Nephron progenitor cell (in vitro differentiated cells): ENCODE results near the gene LRBA.

Experiments used
- DNase-seq: peaks from one replicate; pipeline ENCODE4 v3.0.0; 2021
- H3K27ac Mint-ChIP-seq: 2 replicates; pipeline ENCODE4 v1.8.0; 2021; ENCODE audit warnings: mild to moderate bottlenecking, moderate library complexity, mixed read lengths
- H3K27me3 Mint-ChIP-seq: 2 replicates; pipeline ENCODE4 v1.8.0; 2021; ENCODE audit warnings: mild to moderate bottlenecking, low read depth, mixed read lengths; ENCODE audit not compliant: poor library complexity
- H3K36me3 Mint-ChIP-seq: 2 replicates; pipeline ENCODE4 v1.8.0; 2021; ENCODE audit warnings: low read depth, mixed read lengths
- H3K4me1 Mint-ChIP-seq: 2 replicates; pipeline ENCODE4 v1.8.0; 2021; ENCODE audit warnings: mixed read lengths
- H3K4me3 Mint-ChIP-seq: 2 replicates; pipeline ENCODE4 v1.8.0; 2021; ENCODE audit warnings: mild to moderate bottlenecking, moderate library complexity, mixed read lengths
- H3K9me3 Mint-ChIP-seq: 2 replicates; pipeline ENCODE4 v1.8.0; 2021; ENCODE audit warnings: mild to moderate bottlenecking, moderate library complexity, mixed read lengths
- CTCF ChIP-seq: fragments of 200-600 bp; sonication (generic); IDR thresholded peaks from 2 replicates; pipeline ENCODE4 v1.5.0; 2021; ENCODE audit warnings: antibody characterized with exemption

Gene LRBA

GRCh38 chr4:150987204-150987603, 27.9 kb downstream of the LRBA start:
- no peaks in the 10 kb centered on the region for H3K4me1 Mint-ChIP-seq
- DNase-seq: no peak
- no peaks in the 10 kb centered on the region for H3K27me3 Mint-ChIP-seq
- no peak overlapping the region for H3K27ac Mint-ChIP-seq
- peaks cover 28% of the 10 kb centered on the region for H3K36me3 Mint-ChIP-seq
- no peak for TF ChIP-seq CTCF
- H3K4me3 Mint-ChIP-seq: no peak overlapping the region
- H3K9me3 Mint-ChIP-seq: peaks cover 11% of the 10 kb centered on the region

- H3K4me1 Mint-ChIP-seq: no peaks in the 10 kb centered on the region
- H3K27ac Mint-ChIP-seq: no peak overlapping the region
- H3K4me3 Mint-ChIP-seq: no peak overlapping the region
- no peak for DNase-seq
- no peaks in the 10 kb centered on the region for H3K27me3 Mint-ChIP-seq
- peaks cover 19% of the 10 kb centered on the region for H3K36me3 Mint-ChIP-seq
- TF ChIP-seq CTCF: no peak
- peaks cover 5% of the 10 kb centered on the region for H3K9me3 Mint-ChIP-seq
These were observed 29.0 kb downstream of the LRBA start for GRCh38 chr4:150986085-150986484.

GRCh38 chr4:150983851-150984250, 31.2 kb downstream of the LRBA start:
- Mint-ChIP-seq H3K9me3 (peaks cover 6% of the 10 kb centered on the region), H3K27ac (no peak overlapping the region), H3K4me1 (no peaks in the 10 kb centered on the region), H3K36me3 (peaks cover 22% of the 10 kb centered on the region), H3K4me3 (no peak overlapping the region), H3K27me3 (no peaks in the 10 kb centered on the region)
- DNase-seq: no peak
- no peak for TF ChIP-seq CTCF

- Mint-ChIP-seq H3K4me1 (no peaks in the 10 kb centered on the region), H3K27me3 (peaks cover 4% of the 10 kb centered on the region), H3K4me3 (no peak overlapping the region), H3K9me3 (peaks cover 14% of the 10 kb centered on the region), H3K36me3 (peaks cover 33% of the 10 kb centered on the region), H3K27ac (no peak overlapping the region)
- no peak for TF ChIP-seq CTCF
- no peak for DNase-seq
These were observed 32.4 kb downstream of the LRBA start for GRCh38 chr4:150982557-150983233.

GRCh38 chr4:150978738-150979575, 36.1 kb downstream of the LRBA start:
- H3K4me3 Mint-ChIP-seq: no peak overlapping the region
- peaks cover 32% of the 10 kb centered on the region for H3K36me3 Mint-ChIP-seq
- peaks cover 20% of the 10 kb centered on the region for H3K4me1 Mint-ChIP-seq
- H3K27me3 Mint-ChIP-seq: peaks cover 6% of the 10 kb centered on the region
- TF ChIP-seq CTCF: no peak
- no peak overlapping the region for H3K27ac Mint-ChIP-seq
- DNase-seq: no peak
- H3K9me3 Mint-ChIP-seq: peaks cover 14% of the 10 kb centered on the region
